ENCODE results near the gene SPOCK1.

GRCh38 chr5:137492331-137492730 lies 6.8 kb downstream of the SPOCK1 start:
- TF ChIP-seq, protein P1, sequence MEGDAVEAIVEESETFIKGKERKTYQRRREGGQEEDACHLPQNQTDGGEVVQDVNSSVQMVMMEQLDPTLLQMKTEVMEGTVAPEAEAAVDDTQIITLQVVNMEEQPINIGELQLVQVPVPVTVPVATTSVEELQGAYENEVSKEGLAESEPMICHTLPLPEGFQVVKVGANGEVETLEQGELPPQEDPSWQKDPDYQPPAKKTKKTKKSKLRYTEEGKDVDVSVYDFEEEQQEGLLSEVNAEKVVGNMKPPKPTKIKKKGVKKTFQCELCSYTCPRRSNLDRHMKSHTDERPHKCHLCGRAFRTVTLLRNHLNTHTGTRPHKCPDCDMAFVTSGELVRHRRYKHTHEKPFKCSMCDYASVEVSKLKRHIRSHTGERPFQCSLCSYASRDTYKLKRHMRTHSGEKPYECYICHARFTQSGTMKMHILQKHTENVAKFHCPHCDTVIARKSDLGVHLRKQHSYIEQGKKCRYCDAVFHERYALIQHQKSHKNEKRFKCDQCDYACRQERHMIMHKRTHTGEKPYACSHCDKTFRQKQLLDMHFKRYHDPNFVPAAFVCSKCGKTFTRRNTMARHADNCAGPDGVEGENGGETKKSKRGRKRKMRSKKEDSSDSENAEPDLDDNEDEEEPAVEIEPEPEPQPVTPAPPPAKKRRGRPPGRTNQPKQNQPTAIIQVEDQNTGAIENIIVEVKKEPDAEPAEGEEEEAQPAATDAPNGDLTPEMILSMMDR (IDR thresholded peaks at IDR 0.05): no peak
- TF ChIP-seq POLR2A (IDR thresholded peaks at IDR 0.05): no peak
